ENCODE results near the gene TPGS2. TPM values are rescaled to one million over a fixed set of nuclear protein-coding genes. Genes with fewer than 3 reads are reported as not detected.

TPGS2 gene
- polyA plus RNA-seq, 1 donor from 2014 or later: 217 TPM

DNA sequence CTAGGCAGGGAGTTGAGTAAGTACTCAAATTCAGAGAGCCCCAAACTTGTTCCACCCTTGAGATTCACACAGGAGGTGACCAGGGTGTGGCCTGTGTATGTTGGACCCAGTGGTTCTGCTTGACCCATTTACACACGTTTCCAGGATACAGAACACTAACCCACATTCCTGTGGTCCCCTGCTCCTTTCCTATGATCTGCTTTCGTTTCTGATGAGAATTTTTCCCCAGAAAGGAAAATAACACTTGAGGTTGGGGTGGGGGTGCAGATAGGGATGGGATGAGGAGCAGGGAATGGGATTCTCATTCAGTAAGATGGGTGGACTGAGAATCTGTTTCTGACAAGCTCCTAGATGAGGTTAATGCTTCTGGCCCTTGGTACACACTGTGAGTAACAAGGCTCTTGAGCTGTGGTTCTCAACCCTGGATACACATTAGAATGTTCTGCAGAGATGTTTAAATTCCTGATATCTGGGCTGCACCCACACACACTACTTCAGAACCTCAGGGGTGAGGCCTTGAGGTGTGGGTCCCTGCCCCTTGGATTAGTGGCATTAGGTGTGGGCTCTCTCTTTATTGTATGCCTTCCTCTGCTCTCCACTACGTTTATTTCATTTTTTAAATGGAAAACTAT lies 58.4 kb downstream of the TPGS2 start:
- Histone ChIP-seq H3K9ac (ENCODE audit: low read length) (no peak overlapping the region), H3K27me3 (ENCODE audit: insufficient read depth, low read depth, low read length) (no peaks in the 10 kb centered on the region), H3K79me2 (replicated peaks; ENCODE audit: insufficient read depth, low read length) (no peaks in the 10 kb centered on the region), H3K9me3 (ENCODE audit: low read length) (no peaks in the 10 kb centered on the region), H3K9me2 (ENCODE audit: insufficient read depth, low read length) (no peaks in the 10 kb centered on the region), H3F3A (ENCODE audit: insufficient read depth, low read length, poor library complexity, severe bottlenecking) (no peaks in the 10 kb centered on the region), H2AFZ (ENCODE audit: low read depth, low read length) (no peak overlapping the region), H3K36me3 (ENCODE audit: insufficient read depth, low read length) (no peaks in the 10 kb centered on the region), H3K4me3 (ENCODE audit: low read length) (no peak overlapping the region), H3K27ac (ENCODE audit: low read length) (no peak overlapping the region), H4K20me1 (ENCODE audit: insufficient read depth) (no peaks in the 10 kb centered on the region), H3K4me2 (ENCODE audit: low read length) (no peak overlapping the region)
- TF ChIP-seq, protein P1, sequence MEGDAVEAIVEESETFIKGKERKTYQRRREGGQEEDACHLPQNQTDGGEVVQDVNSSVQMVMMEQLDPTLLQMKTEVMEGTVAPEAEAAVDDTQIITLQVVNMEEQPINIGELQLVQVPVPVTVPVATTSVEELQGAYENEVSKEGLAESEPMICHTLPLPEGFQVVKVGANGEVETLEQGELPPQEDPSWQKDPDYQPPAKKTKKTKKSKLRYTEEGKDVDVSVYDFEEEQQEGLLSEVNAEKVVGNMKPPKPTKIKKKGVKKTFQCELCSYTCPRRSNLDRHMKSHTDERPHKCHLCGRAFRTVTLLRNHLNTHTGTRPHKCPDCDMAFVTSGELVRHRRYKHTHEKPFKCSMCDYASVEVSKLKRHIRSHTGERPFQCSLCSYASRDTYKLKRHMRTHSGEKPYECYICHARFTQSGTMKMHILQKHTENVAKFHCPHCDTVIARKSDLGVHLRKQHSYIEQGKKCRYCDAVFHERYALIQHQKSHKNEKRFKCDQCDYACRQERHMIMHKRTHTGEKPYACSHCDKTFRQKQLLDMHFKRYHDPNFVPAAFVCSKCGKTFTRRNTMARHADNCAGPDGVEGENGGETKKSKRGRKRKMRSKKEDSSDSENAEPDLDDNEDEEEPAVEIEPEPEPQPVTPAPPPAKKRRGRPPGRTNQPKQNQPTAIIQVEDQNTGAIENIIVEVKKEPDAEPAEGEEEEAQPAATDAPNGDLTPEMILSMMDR (IDR thresholded peaks at IDR 0.05; ENCODE audit: poor library complexity, severe bottlenecking): no peak
- TF ChIP-seq MXI1 (conservative IDR thresholded peaks at IDR 0.05; ENCODE audit: poor library complexity, severe bottlenecking) (no peak), TAF1 (IDR thresholded peaks at IDR 0.05; ENCODE audit: low read depth) (no peak)

DNA sequence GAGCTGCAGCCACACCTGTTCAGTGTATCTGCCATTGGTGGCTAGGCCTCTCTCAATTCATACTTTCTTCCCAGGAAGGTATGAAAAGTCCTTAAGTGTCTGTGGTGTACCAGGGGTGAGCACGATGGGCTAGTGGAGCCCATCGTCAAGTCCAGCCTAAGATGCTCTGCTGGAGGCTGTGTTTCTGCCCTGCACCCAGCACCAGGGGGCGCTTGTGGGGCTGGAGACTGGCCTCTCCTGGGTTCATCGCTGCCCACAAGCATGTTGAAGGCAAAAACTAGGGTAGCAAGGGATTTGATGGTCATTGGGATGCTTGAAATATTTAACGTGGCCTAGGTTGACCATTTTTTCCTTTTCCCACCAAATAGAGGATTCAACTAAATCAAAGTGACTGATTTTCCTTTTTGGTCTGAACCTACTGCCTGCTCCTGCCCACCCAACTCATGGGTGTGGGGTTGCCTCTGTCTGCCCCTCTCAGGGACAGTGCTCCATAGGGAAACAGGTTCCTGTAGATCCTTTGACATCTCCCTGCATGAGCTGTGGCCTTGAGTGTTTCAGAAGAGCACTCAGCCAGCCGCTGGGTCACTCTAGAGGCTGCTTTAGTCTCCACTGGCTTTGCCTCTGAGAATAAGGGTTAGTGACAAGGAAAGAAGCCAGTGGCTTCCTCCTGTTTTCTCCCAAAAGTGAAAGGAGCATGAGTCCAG lies 59.0 kb downstream of the TPGS2 start:
- Histone ChIP-seq H4K20me1 (ENCODE audit: insufficient read depth) (no peaks in the 10 kb centered on the region), H3K36me3 (ENCODE audit: insufficient read depth, low read length) (no peaks in the 10 kb centered on the region), H3K9me3 (ENCODE audit: low read length) (no peaks in the 10 kb centered on the region), H3K9me2 (ENCODE audit: insufficient read depth, low read length) (no peaks in the 10 kb centered on the region), H3F3A (ENCODE audit: insufficient read depth, low read length, poor library complexity, severe bottlenecking) (no peaks in the 10 kb centered on the region), H3K4me3 (ENCODE audit: low read length) (no peak overlapping the region), H3K27ac (ENCODE audit: low read length) (no peak overlapping the region), H3K9ac (ENCODE audit: low read length) (no peak overlapping the region), H3K79me2 (replicated peaks; ENCODE audit: insufficient read depth, low read length) (no peaks in the 10 kb centered on the region), H3K27me3 (ENCODE audit: insufficient read depth, low read depth, low read length) (no peaks in the 10 kb centered on the region), H2AFZ (ENCODE audit: low read depth, low read length) (no peak overlapping the region), H3K4me2 (ENCODE audit: low read length) (no peak overlapping the region)
- TF ChIP-seq SMC3 (conservative IDR thresholded peaks at IDR 0.05; ENCODE audit: poor library complexity) (no peak), RAD21 (conservative IDR thresholded peaks at IDR 0.05) (no peak), POLR2AphosphoS5 (IDR thresholded peaks at IDR 0.05) (no peak), TAF1 (IDR thresholded peaks at IDR 0.05; ENCODE audit: low read depth) (no peak), MXI1 (conservative IDR thresholded peaks at IDR 0.05; ENCODE audit: poor library complexity, severe bottlenecking) (no peak), EZH2 (IDR thresholded peaks at IDR 0.05; ENCODE audit: borderline replicate concordance, insufficient read depth, low read length, poor library complexity, severe bottlenecking) (no peak), EP300 (conservative IDR thresholded peaks at IDR 0.05; ENCODE audit: poor library complexity, severe bottlenecking) (no peak)
- TF ChIP-seq, protein P1 (IDR thresholded peaks at IDR 0.05; ENCODE audit: poor library complexity, severe bottlenecking): no peak
- TF ChIP-seq, protein P2, sequence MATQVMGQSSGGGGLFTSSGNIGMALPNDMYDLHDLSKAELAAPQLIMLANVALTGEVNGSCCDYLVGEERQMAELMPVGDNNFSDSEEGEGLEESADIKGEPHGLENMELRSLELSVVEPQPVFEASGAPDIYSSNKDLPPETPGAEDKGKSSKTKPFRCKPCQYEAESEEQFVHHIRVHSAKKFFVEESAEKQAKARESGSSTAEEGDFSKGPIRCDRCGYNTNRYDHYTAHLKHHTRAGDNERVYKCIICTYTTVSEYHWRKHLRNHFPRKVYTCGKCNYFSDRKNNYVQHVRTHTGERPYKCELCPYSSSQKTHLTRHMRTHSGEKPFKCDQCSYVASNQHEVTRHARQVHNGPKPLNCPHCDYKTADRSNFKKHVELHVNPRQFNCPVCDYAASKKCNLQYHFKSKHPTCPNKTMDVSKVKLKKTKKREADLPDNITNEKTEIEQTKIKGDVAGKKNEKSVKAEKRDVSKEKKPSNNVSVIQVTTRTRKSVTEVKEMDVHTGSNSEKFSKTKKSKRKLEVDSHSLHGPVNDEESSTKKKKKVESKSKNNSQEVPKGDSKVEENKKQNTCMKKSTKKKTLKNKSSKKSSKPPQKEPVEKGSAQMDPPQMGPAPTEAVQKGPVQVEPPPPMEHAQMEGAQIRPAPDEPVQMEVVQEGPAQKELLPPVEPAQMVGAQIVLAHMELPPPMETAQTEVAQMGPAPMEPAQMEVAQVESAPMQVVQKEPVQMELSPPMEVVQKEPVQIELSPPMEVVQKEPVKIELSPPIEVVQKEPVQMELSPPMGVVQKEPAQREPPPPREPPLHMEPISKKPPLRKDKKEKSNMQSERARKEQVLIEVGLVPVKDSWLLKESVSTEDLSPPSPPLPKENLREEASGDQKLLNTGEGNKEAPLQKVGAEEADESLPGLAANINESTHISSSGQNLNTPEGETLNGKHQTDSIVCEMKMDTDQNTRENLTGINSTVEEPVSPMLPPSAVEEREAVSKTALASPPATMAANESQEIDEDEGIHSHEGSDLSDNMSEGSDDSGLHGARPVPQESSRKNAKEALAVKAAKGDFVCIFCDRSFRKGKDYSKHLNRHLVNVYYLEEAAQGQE (IDR thresholded peaks at IDR 0.05; ENCODE audit: borderline replicate concordance): no peak

Measured in neural cell (in vitro differentiated cells).